Mesothelial cell of epicardium (in vitro differentiated cells): ENCODE measurements around the gene GNG4. TPM values are rescaled to one million over a fixed set of nuclear protein-coding genes. Genes with fewer than 3 reads are reported as not detected.
"Not testable (repeated sequence)": the region's sequence is repeated elsewhere in the genome, so short reads cannot be mapped to it uniquely, and the experiment has no call there.

Experiments
- DNase-seq, 2 experiments: peaks; one replicate each; pipeline ENCODE4 v3.0.0; 2021; ENCODE audit warnings: low spot score in 2 of 2; ENCODE audit not compliant: unreplicated experiment in 2 of 2
- H3K27ac Mint-ChIP-seq: 2 replicates; pipeline ENCODE4 v1.8.0; 2021; ENCODE audit warnings: mixed read lengths
- H3K27me3 Mint-ChIP-seq: 2 replicates; pipeline ENCODE4 v1.8.0; 2021; ENCODE audit warnings: low read depth, mixed read lengths
- H3K36me3 Mint-ChIP-seq: 2 replicates; pipeline ENCODE4 v1.8.0; 2021; ENCODE audit warnings: mixed read lengths
- H3K4me1 Mint-ChIP-seq: 2 replicates; pipeline ENCODE4 v1.8.0; 2021; ENCODE audit warnings: mixed read lengths
- H3K4me3 Mint-ChIP-seq: 2 replicates; pipeline ENCODE4 v1.8.0; 2021; ENCODE audit warnings: mild to moderate bottlenecking, moderate library complexity, mixed read lengths
- H3K9me3 Mint-ChIP-seq: 2 replicates; pipeline ENCODE4 v1.8.0; 2021; ENCODE audit warnings: mixed read lengths
- CTCF ChIP-seq: fragments of 200-600 bp; sonication (generic); IDR thresholded peaks from one replicate; pipeline ENCODE4 v1.5.0; 2021; ENCODE audit warnings: antibody characterized with exemption; ENCODE audit not compliant: unreplicated experiment
- total RNA-seq: library from RNA; stranded (reverse); gene quantifications from 3 replicates; pipeline ENCODE4 v1.2.1, GENCODE V29; 2021

The GNG4 gene
- total RNA-seq, 1 donor from 2014 or later, result 2.9 TPM

- peaks cover 14% of the 10 kb centered on the region for H3K27me3 Mint-ChIP-seq
- peaks cover 14% of the 10 kb centered on the region for H3K9me3 Mint-ChIP-seq
- H3K27ac Mint-ChIP-seq, result no peak overlapping the region
- TF ChIP-seq CTCF, result no peak
- H3K4me1 Mint-ChIP-seq, result no peaks in the 10 kb centered on the region
- DNase-seq, result no peak
- peaks cover 8% of the 10 kb centered on the region for H3K36me3 Mint-ChIP-seq
- H3K4me3 Mint-ChIP-seq, result no peak overlapping the region
These were observed 66.0 kb downstream of the GNG4 start for GRCh38 chr1:235583511-235584001.

GRCh38 chr1:235582130-235582529, 67.5 kb downstream of the GNG4 start:
- Mint-ChIP-seq H3K9me3 (peaks cover 11% of the 10 kb centered on the region), H3K4me1 (no peaks in the 10 kb centered on the region), H3K27me3 (peaks cover 14% of the 10 kb centered on the region), H3K4me3 (no peak overlapping the region), H3K27ac (no peak overlapping the region), H3K36me3 (peaks cover 7% of the 10 kb centered on the region)
- DNase-seq, result no peak
- TF ChIP-seq CTCF, result no peak

GRCh38 chr1:235579891-235580290, 69.7 kb downstream of the GNG4 start:
- Mint-ChIP-seq H3K27ac (no peak overlapping the region), H3K36me3 (peaks cover 7% of the 10 kb centered on the region), H3K27me3 (peaks cover 8% of the 10 kb centered on the region), H3K9me3 (peaks cover 7% of the 10 kb centered on the region), H3K4me1 (no peaks in the 10 kb centered on the region), H3K4me3 (no peak overlapping the region)
- TF ChIP-seq CTCF, result no peak
- no peak for DNase-seq

DNA sequence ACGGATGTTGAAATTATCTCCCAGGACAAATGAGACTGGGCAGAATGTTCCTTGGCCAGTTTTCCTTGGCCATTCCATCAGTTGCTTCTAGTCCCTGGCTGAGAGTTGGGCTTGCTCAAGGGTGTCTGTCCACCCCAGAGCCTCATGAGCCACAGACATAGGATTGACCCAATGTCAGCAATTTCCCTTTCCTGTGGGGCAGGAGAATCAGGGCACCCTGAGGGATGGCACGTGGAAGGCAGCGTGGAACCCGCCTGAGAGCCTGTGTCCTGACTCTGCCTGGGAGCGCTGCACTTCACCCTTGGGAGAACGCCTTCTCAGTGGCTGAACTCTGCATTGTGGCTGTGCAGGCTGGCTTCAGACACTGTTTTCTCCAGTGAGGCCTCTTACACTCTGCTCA, 74.0 kb downstream of the GNG4 start:
- H3K36me3 Mint-ChIP-seq, result peaks cover 3% of the 10 kb centered on the region
- TF ChIP-seq CTCF, result no peak
- no peaks in the 10 kb centered on the region for H3K27me3 Mint-ChIP-seq
- DNase-seq, result no peak
- peaks cover 4% of the 10 kb centered on the region for H3K9me3 Mint-ChIP-seq
- no peak overlapping the region for H3K4me3 Mint-ChIP-seq
- H3K4me1 Mint-ChIP-seq, result no peaks in the 10 kb centered on the region
- H3K27ac Mint-ChIP-seq, result no peak overlapping the region

- Mint-ChIP-seq H3K4me3 (no peak overlapping the region), H3K9me3 (no peaks in the 10 kb centered on the region), H3K4me1 (no peaks in the 10 kb centered on the region), H3K27me3 (no peaks in the 10 kb centered on the region), H3K36me3 (no peaks in the 10 kb centered on the region), H3K27ac (no peak overlapping the region)
- no peak for DNase-seq
- TF ChIP-seq CTCF, result no peak
These were observed 75.7 kb downstream of the GNG4 start for GRCh38 chr1:235573880-235574279.

GRCh38 chr1:235572971-235573370, 76.6 kb downstream of the GNG4 start:
- H3K4me3 Mint-ChIP-seq, H3K9me3 Mint-ChIP-seq, H3K4me1 Mint-ChIP-seq, H3K27ac Mint-ChIP-seq, H3K36me3 Mint-ChIP-seq, H3K27me3 Mint-ChIP-seq, DNase-seq: not testable (repeated sequence)
